K562 (cell line): ENCODE measurements around the gene C9orf50. TPM values are rescaled to one million over a fixed set of nuclear protein-coding genes. Genes with fewer than 3 reads are reported as not detected.
A peak's percentile ranks its signal among the peaks of the same experiment; 100 is the strongest.

Experiments used
- ATAC-seq: fragments of 200-7000 bp; cut with Tn5 transposase; 3 replicates; pipeline ENCODE4 v1.9.1; 2020; ENCODE audit warnings: moderate library complexity
- BruUV-seq: library from RNA; stranded (reverse); fragments of 400-500 nt; replicated peaks from 2 replicates; lab custom pipeline; 2021; lab: Mats Ljungman, UMichigan
- CTCF ChIA-PET: fragments of 300-600 bp; formaldehyde crosslinking; extraction: SDS; loops from one replicate; lab custom pipeline; 2021; ENCODE audit warnings: low intra/inter-chr PET ratio; lab: Yijun Ruan, JAX
- POLR2A ChIA-PET: fragments of 300-600, 350-650 bp; sonication (Branson Sonifier 250); formaldehyde crosslinking; extraction: SDS; loops from one replicate; lab custom pipeline; 2021; ENCODE audit warnings: antibody characterized with exemption, inconsistent platforms; lab: Yijun Ruan, JAX
- DNase-seq, 4 experiments: peaks; one replicate each; pipeline versions ENCODE4 v3.0.0 to v3.0.0-alpha.2; 2011 to 2018; ENCODE audit warnings: low spot score in 3 of 4, mixed read lengths in 3 of 4; ENCODE audit errors: extremely low read depth in 1 of 4
- FAIRE-seq: peaks from 2 replicates; lab custom pipeline; 2011; peaks lifted over from hg19 to GRCh38; lab: Jason Lieb, UNC
- H2AFZ ChIP-seq: 2 replicates; pipeline ENCODE4 v1.6.0; 2011; ENCODE audit warnings: low read depth, low read length, control low read depth, inconsistent platforms
- H3K27ac ChIP-seq: fragments of 200-600 bp; 3 replicates; pipeline ENCODE4 v1.8.0; 2011; ENCODE audit warnings: low read depth, mild to moderate bottlenecking, control low read depth, inconsistent platforms, low read length, moderate library complexity, mixed read lengths; ENCODE audit errors: extremely low read depth
- H3K27me3 ChIP-seq, 2 experiments: fragments of 300-600 bp in 1 of 2; 2 replicates in 1 of 2; 3 replicates in 1 of 2; pipeline versions ENCODE4 v1.6.0 to v1.8.0; 2011; ENCODE audit warnings: inconsistent platforms in 2 of 2, low read length in 2 of 2, mild to moderate bottlenecking in 1 of 2, mixed read lengths in 1 of 2, moderate library complexity in 1 of 2; ENCODE audit not compliant: control insufficient read depth in 2 of 2, insufficient read depth in 2 of 2
- H3K36me3 ChIP-seq: fragments of 300-600 bp; 3 replicates; pipeline ENCODE4 v1.8.0; 2011; ENCODE audit warnings: mild to moderate bottlenecking, low read length, inconsistent platforms; ENCODE audit not compliant: control insufficient read depth, insufficient read depth
- H3K4me1 ChIP-seq, 2 experiments: fragments of 200-600 bp in 1 of 2; replicated peaks in 1 of 2; 2 replicates in 1 of 2; 3 replicates in 1 of 2; pipeline versions ENCODE4 v1.5.1 to v1.8.0; 2011; ENCODE audit warnings: inconsistent platforms in 2 of 2, low read length in 2 of 2, mild to moderate bottlenecking in 1 of 2, mixed read lengths in 1 of 2, moderate library complexity in 1 of 2; ENCODE audit not compliant: control insufficient read depth in 2 of 2, insufficient read depth in 2 of 2
- H3K4me2 ChIP-seq: 2 replicates; pipeline ENCODE4 v1.6.1; 2011; ENCODE audit warnings: low read length, control low read depth, inconsistent platforms, mixed read lengths; ENCODE audit not compliant: insufficient read depth
- H3K4me3 ChIP-seq: fragments of 200-600 bp; sonication (generic), shearing (Covaris generic); 2 replicates; pipeline ENCODE4 v1.5.1; 2016; ENCODE audit warnings: control low read depth, inconsistent platforms
- H3K79me2 ChIP-seq: fragments of 200-600 bp; 3 replicates; pipeline ENCODE4 v1.8.0; 2011; ENCODE audit warnings: low read length, inconsistent platforms; ENCODE audit not compliant: control insufficient read depth, insufficient read depth
- H3K9ac ChIP-seq, 2 experiments: 2 replicates each; pipeline versions ENCODE4 v1.6.0 to v1.6.1; 2011; ENCODE audit warnings: low read depth in 2 of 2, low read length in 2 of 2, control low read depth in 1 of 2, inconsistent platforms in 1 of 2, mild to moderate bottlenecking in 1 of 2, mixed read lengths in 1 of 2; ENCODE audit not compliant: insufficient read depth in 1 of 2
- H3K9me1 ChIP-seq: one replicate; pipeline ENCODE4 v1.6.0; 2011; ENCODE audit warnings: inconsistent platforms, mild to moderate bottlenecking, low read length, moderate library complexity; ENCODE audit not compliant: control insufficient read depth, insufficient read depth
- H3K9me3 ChIP-seq: replicated peaks from 2 replicates; pipeline ENCODE4 v1.5.1; 2011; ENCODE audit warnings: low read depth, low read length, inconsistent platforms; ENCODE audit not compliant: control insufficient read depth, insufficient read depth
- H4K20me1 ChIP-seq: replicated peaks from 2 replicates; pipeline ENCODE4 v1.6.1; 2011; ENCODE audit warnings: low read length, inconsistent platforms, mixed read lengths; ENCODE audit not compliant: control insufficient read depth, insufficient read depth
- ASH1L ChIP-seq: fragments of 450-650 bp; IDR thresholded peaks from 2 replicates; pipeline ENCODE4 v1.6.1; 2018; ENCODE audit warnings: borderline replicate concordance, mild to moderate bottlenecking, low read depth; ENCODE audit not compliant: partially characterized antibody
- CBFA2T3 ChIP-seq: fragments of 450-650 bp; IDR thresholded peaks from 2 replicates; pipeline ENCODE4 v1.6.1; 2017
- HNRNPL ChIP-seq: fragments of 200-400 bp; formaldehyde crosslinking; IDR thresholded peaks from 2 replicates; pipeline ENCODE4 v1.6.1; 2017; ENCODE audit warnings: low read depth, mild to moderate bottlenecking, low read length
- NFIC ChIP-seq: fragments of 450-650 bp; IDR thresholded peaks from 2 replicates; pipeline ENCODE4 v1.6.1; 2017; ENCODE audit warnings: mild to moderate bottlenecking, inconsistent platforms
- PBX2 ChIP-seq, 2 experiments: IDR thresholded peaks in 1 of 2; conservative IDR thresholded peaks in 1 of 2; 2 replicates each; pipeline ENCODE4 v1.6.1; 2016; ENCODE audit warnings: low read depth in 2 of 2, mild to moderate bottlenecking in 1 of 2, missing compliant biosample characterization in 1 of 2, missing genetic modification characterization in 1 of 2, moderate library complexity in 1 of 2
- POLR2AphosphoS5 ChIP-seq: IDR thresholded peaks from 2 replicates; pipeline ENCODE4 v1.6.1; 2011; ENCODE audit warnings: mild to moderate bottlenecking, low read depth, low read length, moderate library complexity; ENCODE audit not compliant: control insufficient read depth, insufficient read depth
- PRPF4 ChIP-seq: fragments of 200-400 bp; formaldehyde crosslinking; IDR thresholded peaks from one replicate; pipeline ENCODE4 v1.6.1; 2017; ENCODE audit warnings: low read length, low read depth, mild to moderate bottlenecking; ENCODE audit not compliant: insufficient read depth, poor library complexity, severe bottlenecking
- RCOR1 ChIP-seq, 2 experiments: IDR thresholded peaks; 2 replicates each; pipeline ENCODE4 v1.6.1; 2012; ENCODE audit warnings: low read depth in 2 of 2, low read length in 2 of 2, borderline replicate concordance in 1 of 2, improper control_type of control experiment in 1 of 2
- SIX5 ChIP-seq, 2 experiments: IDR thresholded peaks; 2 replicates each; pipeline ENCODE4 v1.6.1; 2011; ENCODE audit warnings: low read length in 2 of 2, borderline replicate concordance in 1 of 2, low read depth in 1 of 2, mild to moderate bottlenecking in 1 of 2, moderate library complexity in 1 of 2; ENCODE audit not compliant: insufficient read depth in 1 of 2
- SMARCA5 ChIP-seq: fragments of 450-650 bp; IDR thresholded peaks from 2 replicates; pipeline ENCODE4 v1.6.1; 2016
- SP1 ChIP-seq: sonication (generic); formaldehyde crosslinking; IDR thresholded peaks from 2 replicates; pipeline ENCODE4 v1.8.1; 2022; ENCODE audit warnings: mild to moderate bottlenecking, missing genetic modification reagents
- ZBTB7A ChIP-seq: IDR thresholded peaks from 2 replicates; pipeline ENCODE4 v1.6.1; 2011; ENCODE audit warnings: low read depth, mild to moderate bottlenecking, low read length, moderate library complexity, borderline replicate concordance; ENCODE audit not compliant: control insufficient read depth
- ZNF175 ChIP-seq: fragments of 200-800 bp; sonication (Bioruptor generic); IDR thresholded peaks from 2 replicates; pipeline ENCODE4 v1.6.1; 2016; ENCODE audit warnings: low read depth, mild to moderate bottlenecking, missing genetic modification characterization, missing compliant biosample characterization
- ZNF512 ChIP-seq: IDR thresholded peaks from 2 replicates; pipeline ENCODE4 v1.6.1; 2016; ENCODE audit warnings: missing genetic modification characterization, missing compliant biosample characterization
- ZNF589 ChIP-seq: fragments of 200-800 bp; sonication (Bioruptor generic); IDR thresholded peaks from 2 replicates; pipeline ENCODE4 v1.6.1; 2016; ENCODE audit warnings: low read depth, missing genetic modification characterization, missing compliant biosample characterization
- WGBS: fragments of 100-300 bp; shearing (Covaris generic); methylation state at CpG from one replicate; pipeline ENCODE4 v1.1.6; 2016; ENCODE audit warnings: low coverage, mixed read lengths; ENCODE audit not compliant: insufficient coverage; ENCODE audit errors: missing lambda C conversion rate; 5-methylcytosine and 5-hydroxymethylcytosine counted together
- in situ Hi-C: fragments of 300-500 bp; cut with MboI; formaldehyde crosslinking; loops from 4 replicates; pipeline ENCODE4 v1.15.0; 2018; ENCODE audit warnings: inconsistent platforms, mixed read lengths
- intact Hi-C: fragments of 100-400 bp; cut with micrococcal nuclease; formaldehyde crosslinking; loops from 2 replicates; pipeline ENCODE4 v1.14.2; 2022
- polyA plus RNA-seq, 8 experiments: library from polyadenylated mRNA; depleted of rRNA in 4 of 8; stranded (reverse) in 5 of 8; unstranded in 3 of 8; fragments of >200 nt; fragmentation: Nextera tagmentation in 2 of 8; fragmentation: Illumina TruSeq in 1 of 8; extraction: Ambion mirVana in 2 of 8; extraction: Trizol in 1 of 8; gene quantifications; 2 replicates each; pipeline versions ENCODE4 v1.2.1 to v1.2.3, GENCODE V29; 2011 to 2014; ENCODE audit warnings: inconsistent platforms in 1 of 8, missing spikeins in 1 of 8
- total RNA-seq, 7 experiments: library from RNA; depleted of rRNA in 6 of 7; stranded (reverse); fragments of >200 nt in 6 of 7; fragmentation: Illumina TruSeq in 2 of 7; extraction: Trizol in 2 of 7; gene quantifications; 2 replicates each; pipeline versions ENCODE4 v1.2.1 to v1.2.3, GENCODE V29; 2011 to 2021; ENCODE audit warnings: low replicate concordance in 1 of 7

C9orf50 gene
- total and polyA plus RNA-seq, 9 of the 15 experiments (the other 6 are each of a cell fraction or from before 2014, with no cell fraction given): not detected

GRCh38 chr9:129606161-129607026 is 14.5 kb downstream of the C9orf50 start:
- ATAC-seq: no peak
- Histone ChIP-seq H2AFZ (no peak overlapping the region), H3K9me1 (no peaks in the 10 kb centered on the region), H3K4me3 (no peak overlapping the region), H4K20me1 (0 out of 2 replicates have a peak, but pooled peaks cover 6% of the 10 kb centered on the region), H3K4me1 (peaks cover 18 to 70% of the 10 kb centered on the region in 2 experiments; a peak in 4 of 5 replicates), H3K9ac (0 out of 4 replicates have a peak overlapping the region, but pooled peaks of 1 of the 2 experiments have one; percentile 55), H3K36me3 (no peaks in the 10 kb centered on the region), H3K9me3 (no peaks in the 10 kb centered on the region), H3K79me2 (no peaks in the 10 kb centered on the region), H3K4me2 (no peak overlapping the region), H3K27ac (no peak overlapping the region), H3K27me3 (0 out of 5 replicates have a peak, but pooled peaks cover 0 to 3% of the 10 kb centered on the region in 2 experiments)
- POLR2A ChIA-PET: interaction anchor here (0.6 to 1.6 kb wide), 12 partner anchors 10 to 917 kb away, joined by 3 to 5 read pairs (median 3); partner anchors contain the start of gene SET
- DNase-seq: no peak
- BruUV-seq: no TSS peak
- CTCF ChIA-PET: no interaction called here
- WGBS: 42% methylated on average over 14 of the region's 15 CpGs
- FAIRE-seq: peak; percentile 26
- intact Hi-C loops: loop anchor here (2.0 to 10.0 kb wide), 3 partner anchors 36 to 119 kb away; no protein-coding TSS in a partner anchor
- in situ Hi-C loops: loop anchor here (5.0 to 25.0 kb wide), 3 partner anchors 44 to 269 kb away; no protein-coding TSS in a partner anchor
- TF ChIP-seq SIX5 (IDR thresholded peaks at IDR 0.05; ENCODE audit: borderline replicate concordance in 1 of 2, insufficient read depth in 1 of 2, low read depth in 1 of 2, low read length in 2 of 2): no peak
- no peak for TF ChIP-seq PRPF4
- TF ChIP-seq ZNF512: no peak
- no peak for TF ChIP-seq PBX2 (CRISPR knock-in tag; IDR thresholded peaks at IDR 0.05; ENCODE audit: low read depth)
- TF ChIP-seq PBX2 (tag; conservative IDR thresholded peaks at IDR 0.05; ENCODE audit: low read depth): no peak
- no peak for TF ChIP-seq POLR2AphosphoS5
- peak; percentile 84 for TF ChIP-seq SMARCA5
- TF ChIP-seq ASH1L: no peak
- no peak for TF ChIP-seq ZBTB7A
- TF ChIP-seq CBFA2T3: peak; percentile 63
- 0 out of 2 replicates have a peak, but pooled peaks have one; percentile 5 for TF ChIP-seq NFIC
- no peak for TF ChIP-seq HNRNPL
- TF ChIP-seq SP1 (CRISPR knock-in tag): no peak
- peak in 1 of 2 experiments; percentile 36; a peak in 1 of 4 replicates for TF ChIP-seq RCOR1 (IDR thresholded peaks at IDR 0.05; ENCODE audit: borderline replicate concordance in 1 of 2, low read depth in 2 of 2, low read length in 2 of 2)
- TF ChIP-seq ZNF589: no peak
- no peak for TF ChIP-seq ZNF175
